ENCODE measurements around the gene SMAD2.
"Not testable (repeated sequence)": the region's sequence is repeated elsewhere in the genome, so short reads cannot be mapped to it uniquely, and the experiment has no call there.

Gene SMAD2

DNA sequence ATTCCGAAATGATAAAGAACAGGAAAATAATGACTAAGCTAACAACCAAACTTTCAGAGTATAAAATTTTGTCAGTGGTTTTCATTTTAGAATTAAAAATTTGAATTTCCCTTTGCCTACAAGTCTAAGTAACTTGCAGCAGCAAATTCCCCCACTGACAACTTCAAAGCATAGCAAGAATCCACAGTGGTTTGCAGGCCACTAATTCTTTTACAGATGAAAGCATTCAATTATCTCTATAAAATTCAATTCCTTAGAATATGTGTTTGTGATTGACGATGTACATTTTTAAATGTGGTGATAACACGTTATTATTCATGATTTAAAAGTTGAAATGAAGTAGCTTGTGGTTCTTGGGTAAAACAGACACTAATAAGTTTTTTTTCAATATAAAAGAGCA lies 100.6 kb downstream of the SMAD2 start:
- H3K9me3 ChIP-seq (ENCODE audit: control insufficient read depth, low read depth, low read length): no peaks in the 10 kb centered on the region
- H3K36me3 ChIP-seq (ENCODE audit: control insufficient read depth, low read depth, low read length): peaks cover 11% of the 10 kb centered on the region
- H3K4me1 ChIP-seq (ENCODE audit: control insufficient read depth, low read depth, low read length): no peaks in the 10 kb centered on the region
- no peak overlapping the region for H3K27ac ChIP-seq (ENCODE audit: low read length)
- no peak overlapping the region for H3K9ac ChIP-seq (ENCODE audit: low read length)
- H3K4me3 ChIP-seq (ENCODE audit: low read length): no peak overlapping the region
- H3K27me3 ChIP-seq (ENCODE audit: control insufficient read depth, insufficient read depth, low read length): no peaks in the 10 kb centered on the region

DNA sequence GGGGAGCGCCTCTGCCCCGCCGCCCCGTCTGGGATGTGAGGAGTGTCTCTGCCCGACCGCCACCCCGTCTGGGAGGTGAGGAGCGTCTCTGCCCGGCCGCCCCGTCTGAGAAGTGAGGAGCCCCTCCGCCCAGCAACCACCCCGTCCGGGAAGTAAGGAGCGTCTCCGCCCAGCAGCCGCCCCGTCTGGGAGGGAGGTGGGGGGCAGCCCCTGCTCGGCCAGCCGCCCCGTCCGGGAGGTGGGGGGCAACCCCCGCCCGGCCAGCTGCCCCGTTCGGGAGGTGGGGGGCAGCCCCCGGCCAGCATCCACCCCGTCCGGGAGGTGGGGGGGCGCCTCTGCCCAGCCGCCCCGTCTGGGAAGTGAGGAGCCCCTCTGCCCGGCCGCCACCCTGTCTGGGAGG lies 102.4 kb downstream of the SMAD2 start:
- H3K27me3 ChIP-seq (ENCODE audit: control insufficient read depth, insufficient read depth, low read length); H3K27ac ChIP-seq (ENCODE audit: low read length); H3K4me1 ChIP-seq (ENCODE audit: control insufficient read depth, low read depth, low read length); H3K4me3 ChIP-seq (ENCODE audit: low read length); H3K9ac ChIP-seq (ENCODE audit: low read length); H3K9me3 ChIP-seq (ENCODE audit: control insufficient read depth, low read depth, low read length); H3K36me3 ChIP-seq (ENCODE audit: control insufficient read depth, low read depth, low read length): not testable (repeated sequence)

- Histone ChIP-seq H3K4me1 (ENCODE audit: control insufficient read depth, low read depth, low read length) (no peaks in the 10 kb centered on the region), H3K9me3 (ENCODE audit: control insufficient read depth, low read depth, low read length) (no peaks in the 10 kb centered on the region), H3K9ac (ENCODE audit: low read length) (no peak overlapping the region), H3K27me3 (ENCODE audit: control insufficient read depth, insufficient read depth, low read length) (no peaks in the 10 kb centered on the region), H3K36me3 (ENCODE audit: control insufficient read depth, low read depth, low read length) (peaks cover 5% of the 10 kb centered on the region), H3K4me3 (ENCODE audit: low read length) (no peak overlapping the region), H3K27ac (ENCODE audit: low read length) (no peak overlapping the region)
Observed at GRCh38 chr18:47826157-47827074, 104.0 kb downstream of the SMAD2 start.

DNA sequence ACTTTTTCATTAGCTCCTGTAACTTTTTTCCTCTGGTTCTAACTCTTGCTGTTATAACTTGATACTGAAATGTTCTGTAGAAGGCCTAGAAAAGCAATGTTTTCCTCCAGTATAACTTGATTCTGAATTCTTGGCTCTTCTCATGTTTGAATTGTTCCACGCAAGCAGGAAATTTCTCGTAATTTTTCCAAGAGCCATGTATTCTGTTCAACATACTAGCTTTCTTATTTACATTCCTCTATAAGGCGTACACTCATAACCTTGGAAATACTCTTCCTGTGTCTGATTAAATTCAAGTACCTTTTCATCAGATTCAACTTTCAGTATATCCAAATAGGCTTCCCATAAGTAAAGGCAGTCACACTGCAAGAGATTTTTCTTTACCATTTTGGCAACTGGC lies 109.1 kb downstream of the SMAD2 start:
- Histone ChIP-seq H3K9me3 (ENCODE audit: control insufficient read depth, low read depth, low read length) (no peaks in the 10 kb centered on the region), H3K4me3 (ENCODE audit: low read length) (no peak overlapping the region), H3K36me3 (ENCODE audit: control insufficient read depth, low read depth, low read length) (no peaks in the 10 kb centered on the region), H3K27ac (ENCODE audit: low read length) (no peak overlapping the region), H3K27me3 (ENCODE audit: control insufficient read depth, insufficient read depth, low read length) (no peaks in the 10 kb centered on the region), H3K4me1 (ENCODE audit: control insufficient read depth, low read depth, low read length) (peaks cover 24% of the 10 kb centered on the region), H3K9ac (ENCODE audit: low read length) (no peak overlapping the region)

DNA sequence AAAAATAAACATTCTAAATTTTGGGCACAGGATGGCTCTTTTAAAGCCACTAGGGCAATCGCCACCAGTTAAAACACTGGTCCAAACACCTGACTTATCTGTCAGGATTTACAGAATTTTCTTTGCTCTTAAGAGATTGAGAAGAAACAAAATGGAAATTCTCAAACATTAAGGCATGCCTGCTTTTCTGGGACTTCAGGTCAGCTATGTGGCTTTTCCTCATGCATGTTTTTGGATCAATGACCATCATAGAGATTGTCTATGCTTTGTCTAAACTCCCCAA lies 112.7 kb downstream of the SMAD2 start:
- no peaks in the 10 kb centered on the region for H3K27me3 ChIP-seq (ENCODE audit: control insufficient read depth, insufficient read depth, low read length)
- H3K9me3 ChIP-seq (ENCODE audit: control insufficient read depth, low read depth, low read length): no peaks in the 10 kb centered on the region
- peaks cover 30% of the 10 kb centered on the region for H3K4me1 ChIP-seq (ENCODE audit: control insufficient read depth, low read depth, low read length)
- H3K4me3 ChIP-seq (ENCODE audit: low read length): peak overlapping the region; percentile 20
- no peaks in the 10 kb centered on the region for H3K36me3 ChIP-seq (ENCODE audit: control insufficient read depth, low read depth, low read length)
- H3K9ac ChIP-seq (ENCODE audit: low read length): peak overlapping the region; percentile 40
- peak overlapping the region; percentile 70 for H3K27ac ChIP-seq (ENCODE audit: low read length)

DNA sequence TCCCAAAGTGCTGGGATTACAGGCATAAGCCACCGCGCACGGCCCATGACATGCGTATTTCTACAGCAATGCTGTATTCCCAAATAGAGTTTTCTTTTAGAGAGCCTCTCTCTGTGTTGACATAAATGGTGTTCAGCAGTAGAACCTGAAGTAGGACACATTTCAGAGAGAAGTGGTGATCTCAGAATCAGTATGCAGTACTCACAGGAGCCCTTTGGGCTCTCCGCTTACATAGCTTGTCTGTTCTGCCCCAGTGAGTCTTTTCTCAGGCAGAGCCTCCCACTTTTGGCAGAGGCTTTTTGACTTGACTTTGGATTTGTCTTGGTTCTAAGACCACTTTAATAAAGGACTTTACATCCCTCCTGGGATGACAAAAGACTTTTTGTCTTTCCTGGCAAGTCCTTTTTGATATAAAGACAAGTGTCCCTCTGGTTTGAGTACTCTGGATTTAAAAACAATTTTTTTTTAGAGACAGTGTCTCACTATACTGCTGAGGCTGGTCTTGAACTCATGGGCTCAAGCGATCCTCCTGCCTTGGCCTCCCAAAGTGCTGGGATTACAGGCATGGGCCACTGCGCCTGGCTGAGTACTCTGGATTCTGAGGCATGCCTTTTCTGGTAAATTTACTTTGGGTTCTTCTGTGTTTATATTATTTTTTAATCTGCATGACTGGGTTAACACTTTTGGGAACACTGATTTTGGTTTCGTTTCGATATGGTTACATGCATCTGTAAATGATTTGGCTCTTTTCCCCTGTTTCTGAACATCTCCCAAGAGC lies 113.3 kb downstream of the SMAD2 start:
- no peaks in the 10 kb centered on the region for H3K9me3 ChIP-seq (ENCODE audit: control insufficient read depth, low read depth, low read length)
- peak overlapping the region; percentile 70 for H3K27ac ChIP-seq (ENCODE audit: low read length)
- H3K9ac ChIP-seq (ENCODE audit: low read length): peak overlapping the region; percentile 40
- peak overlapping the region; percentile 20 for H3K4me3 ChIP-seq (ENCODE audit: low read length)
- no peaks in the 10 kb centered on the region for H3K36me3 ChIP-seq (ENCODE audit: control insufficient read depth, low read depth, low read length)
- no peaks in the 10 kb centered on the region for H3K27me3 ChIP-seq (ENCODE audit: control insufficient read depth, insufficient read depth, low read length)
- peaks cover 30% of the 10 kb centered on the region for H3K4me1 ChIP-seq (ENCODE audit: control insufficient read depth, low read depth, low read length)

GRCh38 chr18:47815486-47816270 lies 114.8 kb downstream of the SMAD2 start:
- H3K27ac ChIP-seq (ENCODE audit: low read length): no peak overlapping the region

DNA sequence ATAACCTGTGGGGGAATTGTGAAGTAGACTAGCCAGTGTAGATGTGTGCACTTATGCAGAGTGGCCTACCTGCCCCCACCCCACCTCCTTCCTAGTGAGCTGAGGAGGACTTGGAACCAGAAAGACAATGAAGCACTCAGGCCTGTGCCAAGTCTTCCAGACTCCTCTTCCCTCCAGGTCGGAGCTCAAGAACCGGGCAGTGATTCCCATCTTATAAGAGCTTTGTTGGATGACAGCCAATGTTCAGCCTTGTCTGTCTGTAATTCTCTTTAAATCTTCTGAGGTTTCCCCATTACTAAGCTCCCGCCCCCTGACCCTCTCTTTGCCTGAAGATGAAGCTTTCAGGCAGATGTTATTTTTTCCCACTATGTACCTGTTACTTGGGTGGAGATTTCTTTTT lies 121.0 kb downstream of the SMAD2 start:
- Histone ChIP-seq H3K9ac (ENCODE audit: low read length) (no peak overlapping the region), H3K36me3 (ENCODE audit: control insufficient read depth, low read depth, low read length) (no peaks in the 10 kb centered on the region), H3K9me3 (ENCODE audit: control insufficient read depth, low read depth, low read length) (no peaks in the 10 kb centered on the region), H3K4me1 (ENCODE audit: control insufficient read depth, low read depth, low read length) (no peaks in the 10 kb centered on the region), H3K27ac (ENCODE audit: low read length) (no peak overlapping the region), H3K4me3 (ENCODE audit: low read length) (no peak overlapping the region), H3K27me3 (ENCODE audit: control insufficient read depth, insufficient read depth, low read length) (no peaks in the 10 kb centered on the region)

More at GRCh38 chr18:47815486-47816270, 114.8 kb downstream of the SMAD2 start:
- H3K9me3 ChIP-seq (ENCODE audit: control insufficient read depth, low read depth, low read length): no peaks in the 10 kb centered on the region
- H3K9ac ChIP-seq (ENCODE audit: low read length): no peak overlapping the region
- no peaks in the 10 kb centered on the region for H3K36me3 ChIP-seq (ENCODE audit: control insufficient read depth, low read depth, low read length)
- H3K4me3 ChIP-seq (ENCODE audit: low read length): no peak overlapping the region
- H3K4me1 ChIP-seq (ENCODE audit: control insufficient read depth, low read depth, low read length): peaks cover 30% of the 10 kb centered on the region
- H3K27me3 ChIP-seq (ENCODE audit: control insufficient read depth, insufficient read depth, low read length): no peaks in the 10 kb centered on the region

DNA sequence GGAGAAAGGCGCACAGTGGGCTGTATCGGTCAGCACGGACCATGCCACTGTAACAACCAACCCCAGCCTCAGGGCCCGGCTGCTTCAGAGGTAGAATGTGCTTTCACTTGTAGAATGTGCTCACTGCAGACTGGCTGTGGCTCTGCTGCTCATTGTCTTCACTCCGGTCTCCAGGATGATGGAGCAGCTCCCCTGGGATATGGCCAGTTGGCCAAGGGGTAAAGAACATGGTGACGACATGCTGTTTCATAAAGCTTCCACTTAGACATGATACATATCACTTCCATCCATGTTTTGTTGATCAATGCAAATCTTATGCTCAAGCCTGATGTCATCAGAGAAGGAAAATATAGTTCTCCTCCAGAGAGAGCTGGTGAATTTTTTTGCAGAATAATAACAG lies 127.7 kb downstream of the SMAD2 start:
- H3K27me3 ChIP-seq (ENCODE audit: control insufficient read depth, insufficient read depth, low read length): no peaks in the 10 kb centered on the region
- H3K4me1 ChIP-seq (ENCODE audit: control insufficient read depth, low read depth, low read length): no peaks in the 10 kb centered on the region
- H3K4me3 ChIP-seq (ENCODE audit: low read length): no peak overlapping the region
- no peaks in the 10 kb centered on the region for H3K36me3 ChIP-seq (ENCODE audit: control insufficient read depth, low read depth, low read length)
- no peak overlapping the region for H3K9ac ChIP-seq (ENCODE audit: low read length)
- no peaks in the 10 kb centered on the region for H3K9me3 ChIP-seq (ENCODE audit: control insufficient read depth, low read depth, low read length)
- no peak overlapping the region for H3K27ac ChIP-seq (ENCODE audit: low read length)

DNA sequence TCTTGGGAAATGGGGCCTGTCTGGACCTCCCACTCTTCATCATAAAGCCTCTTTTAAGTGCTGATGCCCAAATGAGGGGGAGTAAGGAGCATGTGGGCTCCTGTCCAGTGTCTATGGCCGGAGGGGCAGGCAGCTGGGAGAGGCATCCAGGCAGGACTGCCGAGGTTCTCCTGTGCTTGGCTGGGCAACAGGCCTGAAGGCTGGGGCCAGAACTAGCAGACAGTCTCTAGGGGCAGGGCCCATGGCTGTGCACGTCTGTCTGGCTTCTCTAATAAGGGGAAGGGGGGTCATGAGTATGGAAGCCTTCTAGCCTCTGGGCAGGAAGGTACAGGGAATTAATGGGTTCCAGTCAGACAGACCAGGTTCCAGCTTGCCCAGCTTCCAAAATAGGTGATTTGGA lies 128.6 kb downstream of the SMAD2 start:
- Histone ChIP-seq H3K27me3 (ENCODE audit: control insufficient read depth, insufficient read depth, low read length) (no peaks in the 10 kb centered on the region), H3K4me1 (ENCODE audit: control insufficient read depth, low read depth, low read length) (no peaks in the 10 kb centered on the region), H3K9me3 (ENCODE audit: control insufficient read depth, low read depth, low read length) (no peaks in the 10 kb centered on the region), H3K4me3 (ENCODE audit: low read length) (no peak overlapping the region), H3K27ac (ENCODE audit: low read length) (no peak overlapping the region), H3K36me3 (ENCODE audit: control insufficient read depth, low read depth, low read length) (no peaks in the 10 kb centered on the region), H3K9ac (ENCODE audit: low read length) (no peak overlapping the region)

DNA sequence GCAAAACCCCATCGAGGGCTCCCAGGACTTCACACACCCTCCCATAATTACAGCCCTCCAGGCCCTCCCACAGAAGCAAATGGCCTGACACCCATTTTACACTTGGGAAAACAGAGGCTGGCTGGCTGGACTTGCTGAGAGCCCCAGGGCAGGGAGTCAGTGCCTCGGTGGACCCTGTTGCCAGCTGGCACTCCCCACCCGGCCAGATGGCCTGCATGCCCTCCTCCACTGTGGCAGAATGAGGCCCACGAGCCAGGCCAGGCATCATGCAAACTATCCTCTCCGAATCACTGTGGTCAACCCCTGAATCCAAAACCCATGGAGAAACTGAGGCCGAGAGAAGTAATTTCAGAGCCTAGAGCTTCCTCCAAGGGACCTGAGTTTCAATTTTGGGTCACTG lies 129.7 kb downstream of the SMAD2 start:
- H3K9ac ChIP-seq (ENCODE audit: low read length): no peak overlapping the region
- no peaks in the 10 kb centered on the region for H3K27me3 ChIP-seq (ENCODE audit: control insufficient read depth, insufficient read depth, low read length)
- no peaks in the 10 kb centered on the region for H3K4me1 ChIP-seq (ENCODE audit: control insufficient read depth, low read depth, low read length)
- no peak overlapping the region for H3K4me3 ChIP-seq (ENCODE audit: low read length)
- no peaks in the 10 kb centered on the region for H3K36me3 ChIP-seq (ENCODE audit: control insufficient read depth, low read depth, low read length)
- H3K27ac ChIP-seq (ENCODE audit: low read length): no peak overlapping the region
- no peaks in the 10 kb centered on the region for H3K9me3 ChIP-seq (ENCODE audit: control insufficient read depth, low read depth, low read length)

Data from iPS-18a (cell line).